Chondrocyte (in vitro differentiated cells): ENCODE measurements around the gene RECQL5. TPM values are rescaled to one million over a fixed set of nuclear protein-coding genes. Genes with fewer than 3 reads are reported as not detected.

Experiments used
- DNase-seq: peaks from one replicate; pipeline ENCODE4 v3.0.0; 2021; ENCODE audit warnings: mixed read lengths, low spot score
- H3K27ac Mint-ChIP-seq: one replicate; pipeline ENCODE4 v1.8.0; 2021; ENCODE audit warnings: mild to moderate bottlenecking, moderate library complexity, mixed read lengths; ENCODE audit not compliant: unreplicated experiment
- H3K27me3 Mint-ChIP-seq: 2 replicates; pipeline ENCODE4 v1.8.0; 2021; ENCODE audit warnings: low read depth, mixed read lengths
- H3K36me3 Mint-ChIP-seq: 2 replicates; pipeline ENCODE4 v1.8.0; 2021; ENCODE audit warnings: low read depth, mixed read lengths
- H3K4me1 Mint-ChIP-seq: 2 replicates; pipeline ENCODE4 v1.8.0; 2021; ENCODE audit warnings: low read depth, mild to moderate bottlenecking, mixed read lengths
- H3K4me3 Mint-ChIP-seq: one replicate; pipeline ENCODE4 v1.8.0; 2021; ENCODE audit warnings: mild to moderate bottlenecking, moderate library complexity, mixed read lengths; ENCODE audit not compliant: unreplicated experiment
- H3K9me3 Mint-ChIP-seq: 2 replicates; pipeline ENCODE4 v1.8.0; 2021; ENCODE audit warnings: low read depth, mixed read lengths
- total RNA-seq: library from RNA; stranded (reverse); gene quantifications from 3 replicates; pipeline ENCODE4 v1.2.1, GENCODE V29; 2021
- TF ChIP-seq, protein P1 (sequence below): fragments of 200-600 bp; sonication (generic); IDR thresholded peaks from 2 replicates; pipeline ENCODE4 v1.5.0; 2021; ENCODE audit warnings: antibody characterized with exemption, mild to moderate bottlenecking, moderate library complexity

Gene RECQL5
- total RNA-seq, 1 donor from 2014 or later = 20.4 TPM

DNA sequence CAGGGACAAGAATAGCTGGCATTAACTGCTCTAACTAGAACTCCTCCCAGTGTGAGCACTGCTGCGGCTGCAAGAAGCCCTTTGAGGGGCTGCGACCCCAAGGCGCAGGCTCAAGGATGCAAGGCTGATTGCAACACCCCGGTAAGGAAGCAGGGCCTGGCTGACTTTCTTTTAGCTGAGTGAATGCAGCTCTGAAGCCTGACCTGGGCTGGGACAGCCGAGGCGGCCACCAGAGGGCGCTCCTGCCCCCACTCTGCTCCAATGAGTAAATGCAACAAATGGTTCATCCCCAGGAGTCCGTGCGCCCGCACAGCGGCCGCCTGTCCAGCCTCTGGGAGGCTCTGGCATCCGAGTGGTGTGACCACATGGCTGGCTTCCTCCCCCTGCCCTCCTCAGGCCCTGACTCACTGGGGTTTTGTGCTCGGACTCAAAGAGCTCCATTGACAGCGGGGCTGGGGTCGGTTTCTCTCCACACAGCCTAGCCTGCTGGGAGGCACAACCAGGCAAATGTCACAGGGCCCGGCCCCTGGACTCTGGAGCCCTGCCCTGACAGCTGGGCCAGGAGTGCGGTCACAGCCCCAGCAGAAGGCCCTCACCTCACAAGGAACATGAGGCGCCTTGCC is 34.0 kb downstream of the RECQL5 start, which contains the start of gene SMIM5:
Gene SMIM5 (plus strand): TSS at position 572 of the 623 bp plus-strand sequence. CDS start 6,768 bp downstream, outside the sequence.
- H3K9me3 Mint-ChIP-seq = no peaks in the 10 kb centered on the region
- no peaks in the 10 kb centered on the region for H3K36me3 Mint-ChIP-seq
- H3K27me3 Mint-ChIP-seq = no peaks in the 10 kb centered on the region
- H3K27ac Mint-ChIP-seq = peak within 1 kb of the TSS; percentile 85
- no peak for DNase-seq
- H3K4me3 Mint-ChIP-seq = no peak within 1 kb of the TSS
- peaks cover 18% of the 10 kb centered on the region for H3K4me1 Mint-ChIP-seq
- TF ChIP-seq, protein P1, sequence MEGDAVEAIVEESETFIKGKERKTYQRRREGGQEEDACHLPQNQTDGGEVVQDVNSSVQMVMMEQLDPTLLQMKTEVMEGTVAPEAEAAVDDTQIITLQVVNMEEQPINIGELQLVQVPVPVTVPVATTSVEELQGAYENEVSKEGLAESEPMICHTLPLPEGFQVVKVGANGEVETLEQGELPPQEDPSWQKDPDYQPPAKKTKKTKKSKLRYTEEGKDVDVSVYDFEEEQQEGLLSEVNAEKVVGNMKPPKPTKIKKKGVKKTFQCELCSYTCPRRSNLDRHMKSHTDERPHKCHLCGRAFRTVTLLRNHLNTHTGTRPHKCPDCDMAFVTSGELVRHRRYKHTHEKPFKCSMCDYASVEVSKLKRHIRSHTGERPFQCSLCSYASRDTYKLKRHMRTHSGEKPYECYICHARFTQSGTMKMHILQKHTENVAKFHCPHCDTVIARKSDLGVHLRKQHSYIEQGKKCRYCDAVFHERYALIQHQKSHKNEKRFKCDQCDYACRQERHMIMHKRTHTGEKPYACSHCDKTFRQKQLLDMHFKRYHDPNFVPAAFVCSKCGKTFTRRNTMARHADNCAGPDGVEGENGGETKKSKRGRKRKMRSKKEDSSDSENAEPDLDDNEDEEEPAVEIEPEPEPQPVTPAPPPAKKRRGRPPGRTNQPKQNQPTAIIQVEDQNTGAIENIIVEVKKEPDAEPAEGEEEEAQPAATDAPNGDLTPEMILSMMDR = peak; percentile 92

DNA sequence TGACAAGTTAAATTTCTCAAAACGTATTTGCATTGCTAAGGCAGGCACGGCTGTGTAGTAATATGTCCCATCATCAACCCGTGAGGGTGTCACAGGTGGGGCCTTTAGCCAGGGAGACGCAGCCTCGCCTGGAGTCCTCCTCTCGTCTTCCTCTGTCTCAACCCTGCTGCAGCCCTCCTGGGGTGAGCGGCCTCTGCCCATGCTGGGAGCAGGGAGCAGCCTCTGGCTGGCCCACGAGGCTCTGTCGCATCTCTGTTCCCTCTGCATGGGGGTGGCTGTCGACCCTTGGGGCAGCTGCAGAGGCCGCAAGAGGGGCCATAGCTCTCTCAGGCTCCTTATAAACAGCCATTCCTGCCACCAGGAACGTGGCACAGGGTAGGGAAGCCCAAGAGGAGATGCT is 34.5 kb downstream of the RECQL5 start:
- Mint-ChIP-seq H3K9me3 (no peaks in the 10 kb centered on the region), H3K4me3 (no peak overlapping the region), H3K36me3 (no peaks in the 10 kb centered on the region), H3K27me3 (no peaks in the 10 kb centered on the region), H3K27ac (no peak overlapping the region), H3K4me1 (peaks cover 18% of the 10 kb centered on the region)
- no peak for DNase-seq
- TF ChIP-seq, protein P1 = no peak

DNA sequence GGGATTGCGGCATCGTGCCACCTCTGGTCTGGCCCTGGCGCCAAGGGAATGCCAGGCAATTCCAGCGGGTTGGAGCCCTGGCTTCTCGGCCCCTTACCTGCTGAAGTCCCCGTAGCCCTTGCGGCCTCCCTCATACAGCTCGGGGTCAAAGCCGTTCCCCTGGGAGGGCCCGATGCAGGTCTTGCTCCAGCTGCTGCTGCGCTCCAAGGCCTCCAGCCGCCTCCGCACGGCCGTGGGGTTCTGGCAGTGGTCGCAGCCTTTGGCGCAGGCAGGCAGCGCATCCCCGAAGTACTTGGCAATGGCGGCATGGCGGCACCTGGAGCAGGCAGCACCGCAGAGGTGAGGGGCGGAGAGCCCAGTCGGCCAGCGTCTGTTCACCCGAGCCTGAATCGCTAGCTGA is 35.6 kb downstream of the RECQL5 start:
- DNase-seq = no peak

DNA sequence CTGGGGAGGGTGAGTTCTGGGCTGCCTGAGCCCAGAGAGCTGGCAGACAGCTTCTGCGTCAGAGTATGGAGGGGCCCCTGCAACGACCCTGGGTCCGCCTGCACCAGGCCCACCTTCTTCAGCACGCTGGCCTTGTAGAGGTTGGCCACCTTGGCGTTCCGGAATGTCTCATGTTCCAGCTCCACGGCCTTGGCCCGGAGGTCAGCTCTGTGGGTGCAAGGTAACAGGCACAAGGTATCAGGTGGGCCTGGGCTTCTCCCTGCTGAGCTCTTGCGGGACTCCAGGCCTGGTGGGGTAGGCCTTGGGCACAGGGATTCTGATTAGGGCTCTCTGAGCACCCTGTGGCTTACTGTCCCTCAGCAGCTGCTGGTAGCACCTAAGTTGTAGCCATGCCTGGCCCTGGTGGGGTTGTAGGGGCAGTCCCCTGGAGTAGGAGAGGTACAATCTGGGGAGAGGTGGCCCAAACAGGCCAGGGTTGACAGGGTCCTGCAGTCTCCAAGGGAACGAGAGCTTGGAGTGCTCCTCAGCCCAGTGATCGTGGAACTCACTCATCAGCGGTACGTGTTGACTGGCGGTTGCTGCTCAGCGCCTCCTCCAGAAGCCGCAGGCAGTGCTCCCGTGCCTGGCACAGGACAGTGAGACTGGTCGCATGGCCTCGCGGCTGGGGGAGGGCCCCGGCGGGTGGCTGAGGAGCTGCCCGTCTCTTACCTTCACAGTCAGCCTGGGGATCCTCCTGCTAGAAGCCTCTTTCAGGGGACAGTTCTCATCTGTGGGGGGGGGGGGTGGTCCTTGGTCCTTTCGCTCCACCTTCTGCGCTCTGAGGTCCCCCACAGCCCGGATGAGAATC is 36.7 kb downstream of the RECQL5 start:
- no peak for DNase-seq
- TF ChIP-seq, protein P1 = no peak
- H3K27ac Mint-ChIP-seq = no peak overlapping the region
- no peak overlapping the region for H3K4me3 Mint-ChIP-seq
- peaks cover 18% of the 10 kb centered on the region for H3K4me1 Mint-ChIP-seq
- H3K9me3 Mint-ChIP-seq = no peaks in the 10 kb centered on the region
- no peaks in the 10 kb centered on the region for H3K27me3 Mint-ChIP-seq
- H3K36me3 Mint-ChIP-seq = no peaks in the 10 kb centered on the region

More for the DNA sequence above, 35.6 kb downstream of the RECQL5 start:
- Mint-ChIP-seq H3K27ac (no peak overlapping the region), H3K27me3 (no peaks in the 10 kb centered on the region), H3K9me3 (no peaks in the 10 kb centered on the region), H3K4me1 (peaks cover 18% of the 10 kb centered on the region), H3K36me3 (no peaks in the 10 kb centered on the region), H3K4me3 (no peak overlapping the region)
- TF ChIP-seq, protein P1 = no peak

DNA sequence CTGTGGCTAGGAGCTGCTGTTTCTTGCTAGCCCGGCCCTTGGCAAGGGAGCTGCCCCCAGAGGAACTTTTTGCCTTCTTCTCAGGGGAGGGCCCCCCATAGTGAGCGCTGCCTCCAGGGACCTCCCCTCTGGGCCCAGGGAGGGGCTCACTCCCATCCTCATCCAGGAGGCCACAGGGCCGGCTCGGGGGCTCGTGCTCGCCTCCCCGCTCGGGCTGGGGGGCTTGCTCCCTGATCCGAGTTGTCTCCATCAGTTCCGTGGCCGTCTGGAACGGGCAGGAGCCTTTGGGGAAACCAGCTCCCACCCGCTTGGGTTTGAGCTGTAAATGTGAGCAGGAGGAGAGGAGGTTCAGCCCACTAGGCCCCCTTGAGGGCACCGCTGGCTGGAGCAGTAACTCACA is 37.8 kb downstream of the RECQL5 start:
- H3K9me3 Mint-ChIP-seq = no peaks in the 10 kb centered on the region
- H3K4me3 Mint-ChIP-seq = no peak overlapping the region
- no peak for DNase-seq
- peaks cover 15% of the 10 kb centered on the region for H3K4me1 Mint-ChIP-seq
- no peak overlapping the region for H3K27ac Mint-ChIP-seq
- no peaks in the 10 kb centered on the region for H3K27me3 Mint-ChIP-seq
- H3K36me3 Mint-ChIP-seq = no peaks in the 10 kb centered on the region
- TF ChIP-seq, protein P1 = no peak
